ENCODE results near the gene DNM1. TPM values are rescaled to one million over a fixed set of nuclear protein-coding genes. Genes with fewer than 3 reads are reported as not detected.

The DNM1 gene
- total RNA-seq, 1 donor from 2014 or later: 2.4 TPM

GRCh38 chr9:128182893-128183588 is 20.1 kb upstream of the DNM1 start:
- H3K4me3 Mint-ChIP-seq (ENCODE audit: low read depth): no peak overlapping the region
- H3K27ac Mint-ChIP-seq: no peak overlapping the region
- peaks cover 5% of the 10 kb centered on the region for H3K9me3 Mint-ChIP-seq
- peaks cover 18% of the 10 kb centered on the region for H3K4me1 Mint-ChIP-seq (ENCODE audit: low read depth)
- H3K36me3 Mint-ChIP-seq (ENCODE audit: low read depth): peaks cover 72% of the 10 kb centered on the region
- DNase-seq (ENCODE audit: low spot score): no peak
- no peaks in the 10 kb centered on the region for H3K27me3 Mint-ChIP-seq (ENCODE audit: low read depth)
- intact Hi-C loops (cut with micrococcal nuclease): no loop called here

- no peak overlapping the region for H3K4me3 Mint-ChIP-seq (ENCODE audit: low read depth)
- peaks cover 62% of the 10 kb centered on the region for H3K36me3 Mint-ChIP-seq (ENCODE audit: low read depth)
- peak overlapping the region; percentile 56 for H3K27ac Mint-ChIP-seq
- peaks cover 37% of the 10 kb centered on the region for H3K4me1 Mint-ChIP-seq (ENCODE audit: low read depth)
- no peaks in the 10 kb centered on the region for H3K9me3 Mint-ChIP-seq
- no peaks in the 10 kb centered on the region for H3K27me3 Mint-ChIP-seq (ENCODE audit: low read depth)
- intact Hi-C loops (cut with micrococcal nuclease): no loop called here
- no peak for DNase-seq (ENCODE audit: low spot score)
Observed at GRCh38 chr9:128185979-128186965, 16.9 kb upstream of the DNM1 start.

GRCh38 chr9:128187361-128187760 is 15.8 kb upstream of the DNM1 start:
- Mint-ChIP-seq H3K36me3 (ENCODE audit: low read depth) (peaks cover 52% of the 10 kb centered on the region), H3K27ac (no peak overlapping the region), H3K4me3 (ENCODE audit: low read depth) (no peak overlapping the region), H3K27me3 (ENCODE audit: low read depth) (no peaks in the 10 kb centered on the region), H3K4me1 (ENCODE audit: low read depth) (peaks cover 40% of the 10 kb centered on the region), H3K9me3 (no peaks in the 10 kb centered on the region)
- intact Hi-C loops (cut with micrococcal nuclease): no loop called here
- no peak for DNase-seq (ENCODE audit: low spot score)

GRCh38 chr9:128188209-128188608 is 15.0 kb upstream of the DNM1 start:
- Mint-ChIP-seq H3K36me3 (ENCODE audit: low read depth) (peaks cover 46% of the 10 kb centered on the region), H3K4me1 (ENCODE audit: low read depth) (peaks cover 43% of the 10 kb centered on the region), H3K9me3 (no peaks in the 10 kb centered on the region), H3K27ac (no peak overlapping the region), H3K4me3 (ENCODE audit: low read depth) (no peak overlapping the region), H3K27me3 (ENCODE audit: low read depth) (no peaks in the 10 kb centered on the region)
- DNase-seq (ENCODE audit: low spot score): no peak
- intact Hi-C loops (cut with micrococcal nuclease): no loop called here

- H3K27me3 Mint-ChIP-seq (ENCODE audit: low read depth): no peaks in the 10 kb centered on the region
- no peak for DNase-seq (ENCODE audit: low spot score)
- H3K9me3 Mint-ChIP-seq: no peaks in the 10 kb centered on the region
- peaks cover 38% of the 10 kb centered on the region for H3K4me1 Mint-ChIP-seq (ENCODE audit: low read depth)
- intact Hi-C loops (cut with micrococcal nuclease): loop anchor here (5.0 kb wide), 2 partner anchors 87 to 152 kb away; partner anchors contain the start of genes GOLGA2, SLC27A4 and SWI5
- H3K36me3 Mint-ChIP-seq (ENCODE audit: low read depth): peaks cover 36% of the 10 kb centered on the region
- peak overlapping the region; percentile 78 for H3K27ac Mint-ChIP-seq
- peak overlapping the region; percentile 94 for H3K4me3 Mint-ChIP-seq (ENCODE audit: low read depth)
Observed at GRCh38 chr9:128190013-128190412, 13.2 kb upstream of the DNM1 start.

- DNase-seq (ENCODE audit: low spot score): no peak
- intact Hi-C loops (cut with micrococcal nuclease): loop anchor here (5.0 kb wide), 2 partner anchors 87 to 152 kb away; partner anchors contain the start of genes GOLGA2, SLC27A4 and SWI5
- Mint-ChIP-seq H3K9me3 (no peaks in the 10 kb centered on the region), H3K27ac (peak overlapping the region; percentile 83), H3K4me1 (ENCODE audit: low read depth) (peaks cover 38% of the 10 kb centered on the region), H3K4me3 (ENCODE audit: low read depth) (peak overlapping the region; percentile 94), H3K36me3 (ENCODE audit: low read depth) (peaks cover 32% of the 10 kb centered on the region), H3K27me3 (ENCODE audit: low read depth) (no peaks in the 10 kb centered on the region)
Observed at GRCh38 chr9:128190516-128191405, 12.4 kb upstream of the DNM1 start.

GRCh38 chr9:128191406-128192046 is 11.7 kb upstream of the DNM1 start, which contains the start of gene CIZ1:
Gene CIZ1, minus strand, starts transcription at chr9:128191572. Its CDS starts 715 bp downstream, at chr9:128190857.
- peak within 1 kb of the TSS; percentile 94 for H3K4me3 Mint-ChIP-seq (ENCODE audit: low read depth)
- peak within 1 kb of the TSS; percentile 83 for H3K27ac Mint-ChIP-seq
- H3K36me3 Mint-ChIP-seq (ENCODE audit: low read depth): peaks cover 27% of the 10 kb centered on the region
- no peaks in the 10 kb centered on the region for H3K27me3 Mint-ChIP-seq (ENCODE audit: low read depth)
- intact Hi-C loops (cut with micrococcal nuclease): loop anchor here (5.0 kb wide), 2 partner anchors 86 to 151 kb away; partner anchors contain the start of genes GOLGA2, SLC27A4 and SWI5
- H3K9me3 Mint-ChIP-seq: no peaks in the 10 kb centered on the region
- DNase-seq (ENCODE audit: low spot score): peak; percentile 69
- H3K4me1 Mint-ChIP-seq (ENCODE audit: low read depth): peaks cover 33% of the 10 kb centered on the region

- intact Hi-C loops (cut with micrococcal nuclease): loop anchor here (5.0 kb wide), 2 partner anchors 85 to 150 kb away; partner anchors contain the start of genes GOLGA2, SLC27A4 and SWI5
- H3K4me3 Mint-ChIP-seq (ENCODE audit: low read depth): peak overlapping the region; percentile 62
Observed at GRCh38 chr9:128192601-128193371, 10.4 kb upstream of the DNM1 start.

GRCh38 chr9:128193469-128194096 is 9.6 kb upstream of the DNM1 start:
- intact Hi-C loops (cut with micrococcal nuclease): loop anchor here (5.0 kb wide), 2 partner anchors 84 to 149 kb away; partner anchors contain the start of genes GOLGA2, SLC27A4 and SWI5
- peaks cover 23% of the 10 kb centered on the region for H3K4me1 Mint-ChIP-seq (ENCODE audit: low read depth)
- no peak overlapping the region for H3K4me3 Mint-ChIP-seq (ENCODE audit: low read depth)
- no peak for DNase-seq (ENCODE audit: low spot score)
- no peaks in the 10 kb centered on the region for H3K9me3 Mint-ChIP-seq
- no peaks in the 10 kb centered on the region for H3K27me3 Mint-ChIP-seq (ENCODE audit: low read depth)
- no peak overlapping the region for H3K27ac Mint-ChIP-seq
- peaks cover 16% of the 10 kb centered on the region for H3K36me3 Mint-ChIP-seq (ENCODE audit: low read depth)

More at GRCh38 chr9:128192601-128193371, 10.4 kb upstream of the DNM1 start:
- Mint-ChIP-seq H3K4me1 (ENCODE audit: low read depth) (peaks cover 29% of the 10 kb centered on the region), H3K36me3 (ENCODE audit: low read depth) (peaks cover 21% of the 10 kb centered on the region), H3K9me3 (no peaks in the 10 kb centered on the region), H3K27ac (no peak overlapping the region), H3K27me3 (ENCODE audit: low read depth) (no peaks in the 10 kb centered on the region)
- DNase-seq (ENCODE audit: low spot score): peak; percentile 42

- peak overlapping the region; percentile 28 for H3K27ac Mint-ChIP-seq
Observed at GRCh38 chr9:128201441-128202369, 1.5 kb upstream of the DNM1 start.

More at GRCh38 chr9:128201441-128202369, 1.5 kb upstream of the DNM1 start:
- Mint-ChIP-seq H3K4me1 (ENCODE audit: low read depth) (peaks cover 15% of the 10 kb centered on the region), H3K36me3 (ENCODE audit: low read depth) (no peaks in the 10 kb centered on the region), H3K4me3 (ENCODE audit: low read depth) (no peak overlapping the region), H3K27me3 (ENCODE audit: low read depth) (peaks cover 22% of the 10 kb centered on the region), H3K9me3 (no peaks in the 10 kb centered on the region)
- intact Hi-C loops (cut with micrococcal nuclease): no loop called here
- DNase-seq (ENCODE audit: low spot score): no peak

All from activated T-helper 2 cell treated with anti-CD3 and anti-CD28 coated beads, Interferon-gamma antibody, Interleukin-2, Interleukin-4, amounts not matched to agents 10 μg/mL and 5 μg/mL and 100 μg/mL, durations not matched to agents 14 hours and 24 hours and 36 hours (primary cell).